Pancreas (tissue), 10 donors: ENCODE data around the gene SLC4A7. TPM values are rescaled to one million over a fixed set of nuclear protein-coding genes. Genes with fewer than 3 reads are reported as not detected.

Experiments used
- ATAC-seq, 4 donors: fragments of 200-7000 bp; cut with Tn5 transposase; one replicate each; pipeline versions ENCODE4 v1.8.0 to v1.9.1; 2020; ENCODE audit warnings: mild to moderate bottlenecking in 4 of 4, moderate library complexity in 4 of 4
- DNase-seq, 6 donors: peaks; one replicate each; pipeline ENCODE4 v3.0.0-alpha.2; 2020
- FAIRE-seq: peaks from 2 replicates; lab custom pipeline; 2012; peaks lifted over from hg19 to GRCh38; lab: Jason Lieb, UNC
- H3K27ac ChIP-seq, 4 donors: fragments of 200-600 bp; sonication (generic); 1 replicate in 3 of 4; 2 replicates in 1 of 4; pipeline versions ENCODE4 v1.5.0 to v1.8.0; 2020
- H3K27me3 ChIP-seq, 4 donors: fragments of 200-600 bp; one replicate each; pipeline ENCODE4 v1.8.0; 2021
- H3K36me3 ChIP-seq, 3 donors: fragments of 200-600 bp; sonication (generic) in 1 of 3; one replicate each; pipeline versions ENCODE4 v1.5.0 to v1.8.0; 2020 to 2021
- H3K4me1 ChIP-seq, 3 donors: fragments of 200-600 bp; one replicate each; pipeline ENCODE4 v1.8.0; 2021
- H3K4me3 ChIP-seq, 4 donors: fragments of 200-600 bp; sonication (generic) in 2 of 4; one replicate each; pipeline versions ENCODE4 v1.5.0 to v1.8.0; 2020 to 2021
- H3K9me3 ChIP-seq, 4 donors: fragments of 200-600 bp; one replicate each; pipeline ENCODE4 v1.8.0; 2021
- CTCF ChIP-seq, 4 donors: fragments of 200-600 bp; sonication (generic) in 3 of 4; IDR thresholded peaks; one replicate each; pipeline versions ENCODE4 v1.5.0 to v1.8.0; 2021; ENCODE audit warnings: antibody characterized with exemption in 4 of 4
- WGBS, 2 donors: extraction: QIAGEN DNeasy Blood & Tissue Kit; methylation state at CpG; one replicate each; pipeline ENCODE4 v1.1.7; 2013; 5-methylcytosine and 5-hydroxymethylcytosine counted together
- intact Hi-C, 3 donors: fragments of 100-400 bp; cut with DNase I; formaldehyde crosslinking; loops; one replicate each; pipeline versions ENCODE4 v1.11.1 to v1.14.2; 2022
- polyA plus RNA-seq, 2 donors: library from polyadenylated mRNA; stranded (reverse); fragments of 200-250 nt; gene quantifications; one replicate each; pipeline ENCODE4 v1.2.3, GENCODE V29; 2013
- total RNA-seq, 6 donors: library from RNA; stranded (reverse); fragmentation: NEBNext Ultra II Directional in 4 of 6; extraction: Animal tissue kit (Norgen Biotek cat#: 25700) in 4 of 6; gene quantifications; one replicate each; pipeline versions ENCODE4 v1.2.1 to v1.2.4, GENCODE V29; 2021 to 2023
- donor health status: healthy with polysubstance abuse.
- donor health status: DM: no; HTN: no; CAD: no; lungs with moderate emphysema.
- donor health status: DM: no; HTN: no; CAD: no.
- donor health status: control.
- donor health status: control.
- donor health status: Bipolar disorder and iron deficiency.
- donor health status: DM: yes; HTN: yes; CAD: no.
- donor health status: DM: no; HTN: no; CAD: no.
- donor health status: DM: no; HTN: no; CAD: no.
- donor health status: DM: yes; HTN: yes; CAD: no.

The SLC4A7 gene
- total and polyA plus RNA-seq, 8 donors, result 1.4 to 11.1 (median 3.7) TPM

- H3K4me3 ChIP-seq, result no peak overlapping the region
- intact Hi-C loops, result no loop called here
- TF ChIP-seq CTCF (IDR thresholded peaks at IDR 0.05), result no peak
- no peaks in the 10 kb centered on the region for H3K36me3 ChIP-seq
- WGBS, 2 donors, result 73 to 75% methylated on average over 6 of the region's 6 CpGs
- peaks cover 0 to 6% (median 0%) of the 10 kb centered on the region in 3 donors for H3K4me1 ChIP-seq
- no peaks in the 10 kb centered on the region for H3K27me3 ChIP-seq
- no peaks in the 10 kb centered on the region for H3K9me3 ChIP-seq
- no peak for ATAC-seq
- H3K27ac ChIP-seq, result no peak overlapping the region
- no peak for FAIRE-seq
- no peak for DNase-seq
Measured at GRCh38 chr3:27376109-27376772, 107.9 kb downstream of the SLC4A7 start.

- TF ChIP-seq CTCF (IDR thresholded peaks at IDR 0.05), result no peak
- peaks cover 0 to 4% (median 3%) of the 10 kb centered on the region in 3 donors for H3K4me1 ChIP-seq
- no peak within 1 kb of the TSS for H3K27ac ChIP-seq
- FAIRE-seq (no peak), DNase-seq (peak; percentile 88 to 95 (median 92)), ATAC-seq (peak; percentile 100)
- no peaks in the 10 kb centered on the region for H3K36me3 ChIP-seq
- no peaks in the 10 kb centered on the region for H3K9me3 ChIP-seq
- no peaks in the 10 kb centered on the region for H3K27me3 ChIP-seq
- intact Hi-C loops, result no loop called here
- WGBS, 2 donors, result 1 to 2% methylated on average over 48 of the region's 48 CpGs
- H3K4me3 ChIP-seq, result peak within 1 kb of the TSS; percentile 41 to 79 (median 55)
Measured at GRCh38 chr3:27368831-27369607, 115.2 kb downstream of the SLC4A7 start, which contains the start of gene NEK10. NEK10 (minus strand) TSS chr3:27369383; CDS start chr3:27352882, 16,501 bp downstream.

GRCh38 chr3:27366062-27366591 is 118.1 kb downstream of the SLC4A7 start:
- 97% methylated on average over 1 of the region's 1 CpG for WGBS, 2 donors
- DNase-seq, result no peak
- Histone ChIP-seq H3K9me3 (no peaks in the 10 kb centered on the region), H3K27ac (no peak overlapping the region), H3K4me3 (no peak overlapping the region), H3K27me3 (no peaks in the 10 kb centered on the region), H3K4me1 (peaks cover 0 to 4% (median 3%) of the 10 kb centered on the region in 3 donors), H3K36me3 (no peaks in the 10 kb centered on the region)
- no peak for TF ChIP-seq CTCF (IDR thresholded peaks at IDR 0.05)
- no peak for ATAC-seq
- intact Hi-C loops, result no loop called here
- no peak for FAIRE-seq

- DNase-seq, result no peak
- Histone ChIP-seq H3K27ac (no peak overlapping the region), H3K4me1 (peaks cover 0 to 16% (median 9%) of the 10 kb centered on the region in 3 donors), H3K4me3 (no peak overlapping the region), H3K27me3 (no peaks in the 10 kb centered on the region), H3K9me3 (no peaks in the 10 kb centered on the region), H3K36me3 (no peaks in the 10 kb centered on the region)
- 39 to 43% methylated on average over 7 of the region's 7 CpGs for WGBS, 2 donors
- TF ChIP-seq CTCF (IDR thresholded peaks at IDR 0.05), result no peak
- ATAC-seq, result peak; percentile 48 to 72 (median 64)
- no peak for FAIRE-seq
- intact Hi-C loops, result no loop called here
Measured at GRCh38 chr3:27360113-27361078, 123.8 kb downstream of the SLC4A7 start.
